ENCODE data around the gene PSME1.

PSME1 gene

DNA sequence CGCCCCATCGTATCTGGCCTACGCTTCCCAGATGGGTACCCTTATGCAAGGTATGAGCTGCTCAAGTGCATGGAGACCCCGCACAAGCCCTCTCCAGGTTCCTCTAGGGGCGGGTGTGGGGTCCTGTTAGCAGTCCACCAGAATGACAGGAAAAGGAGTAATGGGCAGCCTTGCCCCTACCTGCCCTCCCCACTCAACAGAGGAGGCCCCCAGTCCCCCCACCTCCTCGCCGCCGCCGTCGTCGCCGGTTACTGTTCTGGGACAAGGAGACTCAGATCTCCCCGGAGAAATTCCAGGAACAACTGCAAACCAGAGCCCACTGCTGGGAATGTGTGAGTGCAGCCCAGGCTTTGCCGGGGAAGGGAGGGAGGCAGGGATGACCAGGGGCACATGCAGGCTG, 41.9 kb downstream of the PSME1 start:
- no peak overlapping the region for H2AK5ac ChIP-seq (ENCODE audit: low read depth, low read length)
- no peak for DNase-seq (ENCODE audit: low spot score)

DNA sequence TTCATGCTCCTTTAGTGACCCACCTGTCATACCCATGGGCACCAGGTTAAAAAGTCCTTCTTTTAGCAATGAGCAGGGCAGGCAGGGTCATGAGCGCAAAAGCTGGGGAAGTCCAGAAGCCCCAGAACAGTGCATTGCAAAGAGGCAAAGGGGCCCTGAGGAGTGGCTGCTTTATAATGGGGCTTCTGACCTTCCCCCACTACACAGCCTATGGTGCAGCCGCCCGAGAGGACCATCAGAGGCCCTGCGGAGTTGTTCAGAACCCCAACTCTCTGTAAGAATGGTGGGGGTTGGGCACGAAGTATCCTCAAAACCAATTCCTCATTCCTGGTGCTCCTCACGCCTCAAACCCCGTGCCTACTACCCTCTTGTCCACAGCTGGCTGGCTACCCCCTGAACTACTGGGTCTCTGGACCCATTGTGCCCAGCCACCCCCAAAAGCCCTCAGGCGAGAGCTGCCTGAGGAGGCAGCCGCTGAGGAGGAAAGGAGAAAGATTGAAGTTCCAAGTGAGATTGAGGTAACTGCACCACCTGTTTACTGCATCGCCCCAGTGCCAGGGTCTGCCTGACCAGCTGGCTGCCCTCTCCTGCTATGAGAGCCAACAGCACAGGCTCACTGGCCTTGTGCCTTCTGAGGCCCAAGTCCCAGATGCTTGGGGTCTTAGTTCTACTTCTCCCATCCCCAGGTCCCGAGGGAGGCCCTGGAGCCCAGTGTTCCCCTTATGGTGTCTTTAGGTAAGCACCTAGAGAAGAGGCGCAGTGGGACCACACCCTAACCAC, 42.6 kb downstream of the PSME1 start:
- WGBS, 2 donors (ENCODE audit: extremely low coverage in 2 of 2, insufficient read length in 2 of 2, insufficient replicate concordance in 1 of 2): no CpG with 5 or more reads among the region's 12 CpGs
- Histone ChIP-seq H3K14ac (ENCODE audit: low read length) (no peak overlapping the region), H3K79me1 (ENCODE audit: low read depth, low read length) (peaks cover 5% of the 10 kb centered on the region), H3K4me1 (ENCODE audit: control insufficient read depth in 2 of 2, insufficient read depth in 1 of 2, low read depth in 1 of 2, low read length in 2 of 2) (no peaks in the 10 kb centered on the region), H2BK12ac (ENCODE audit: low read length) (no peak overlapping the region), H3K4ac (ENCODE audit: low read length) (no peak overlapping the region), H2BK5ac (ENCODE audit: low read length) (peak overlapping the region; percentile 66), H3K27ac (replicated peaks; ENCODE audit: low read length) (no peak overlapping the region), H2BK120ac (ENCODE audit: low read depth, low read length) (no peak overlapping the region), H3K36me3 (replicated peaks in 1 of 2; ENCODE audit: control insufficient read depth in 2 of 2, insufficient read depth in 2 of 2, low read length in 2 of 2) (peaks cover 65 to 69% of the 10 kb centered on the region in 2 donors), H3K4me3 (ENCODE audit: low read length in 2 of 2) (no peak overlapping the region), H3K23ac (ENCODE audit: low read depth, low read length, poor library complexity) (peak overlapping the region; percentile 43), H3K27me3 (ENCODE audit: control insufficient read depth in 3 of 3, insufficient read depth in 3 of 3, low read depth in 1 of 3, low read length in 3 of 3) (no peaks in the 10 kb centered on the region), H2AK5ac (ENCODE audit: low read depth, low read length) (no peak overlapping the region), H3K4me2 (ENCODE audit: insufficient read depth, low read length, poor library complexity, severe bottlenecking) (no peak overlapping the region), H2AFZ (ENCODE audit: low read length) (no peak overlapping the region), H3K18ac (ENCODE audit: low read length) (no peak overlapping the region), H3K9me3 (replicated peaks in 1 of 2; ENCODE audit: control insufficient read depth in 2 of 2, insufficient read depth in 1 of 2, low read depth in 1 of 2, low read length in 2 of 2) (no peaks in the 10 kb centered on the region), H3K9ac (ENCODE audit: low read depth, low read length, poor library complexity) (no peak overlapping the region), H2BK15ac (ENCODE audit: low read length) (no peak overlapping the region), H4K91ac (ENCODE audit: low read depth, low read length, poor library complexity) (no peak overlapping the region), H4K8ac (ENCODE audit: low read depth, low read length) (no peak overlapping the region)
- no peak for DNase-seq (ENCODE audit: low spot score)

More for the DNA sequence above, 41.9 kb downstream of the PSME1 start:
- Histone ChIP-seq H3K27me3 (ENCODE audit: control insufficient read depth in 3 of 3, insufficient read depth in 3 of 3, low read depth in 1 of 3, low read length in 3 of 3) (no peaks in the 10 kb centered on the region), H3K9me3 (replicated peaks in 1 of 2; ENCODE audit: control insufficient read depth in 2 of 2, insufficient read depth in 1 of 2, low read depth in 1 of 2, low read length in 2 of 2) (no peaks in the 10 kb centered on the region), H3K36me3 (replicated peaks in 1 of 2; ENCODE audit: control insufficient read depth in 2 of 2, insufficient read depth in 2 of 2, low read length in 2 of 2) (peaks cover 58 to 70% of the 10 kb centered on the region in 2 donors), H2AFZ (ENCODE audit: low read length) (no peak overlapping the region), H2BK5ac (ENCODE audit: low read length) (peak overlapping the region; percentile 39), H2BK120ac (ENCODE audit: low read depth, low read length) (no peak overlapping the region), H3K4ac (ENCODE audit: low read length) (no peak overlapping the region), H3K23ac (ENCODE audit: low read depth, low read length, poor library complexity) (no peak overlapping the region), H2BK15ac (ENCODE audit: low read length) (no peak overlapping the region), H3K4me2 (ENCODE audit: insufficient read depth, low read length, poor library complexity, severe bottlenecking) (no peak overlapping the region), H3K27ac (replicated peaks; ENCODE audit: low read length) (no peak overlapping the region), H3K4me1 (ENCODE audit: control insufficient read depth in 2 of 2, insufficient read depth in 1 of 2, low read depth in 1 of 2, low read length in 2 of 2) (peaks cover 0 to 3% of the 10 kb centered on the region in 2 donors), H3K79me1 (ENCODE audit: low read depth, low read length) (peaks cover 6% of the 10 kb centered on the region), H4K8ac (ENCODE audit: low read depth, low read length) (peak overlapping the region; percentile 17), H3K14ac (ENCODE audit: low read length) (no peak overlapping the region), H3K4me3 (ENCODE audit: low read length in 2 of 2) (no peak overlapping the region), H4K91ac (ENCODE audit: low read depth, low read length, poor library complexity) (no peak overlapping the region), H2BK12ac (ENCODE audit: low read length) (no peak overlapping the region), H3K18ac (ENCODE audit: low read length) (no peak overlapping the region), H3K9ac (ENCODE audit: low read depth, low read length, poor library complexity) (no peak overlapping the region)
- WGBS, 2 donors (ENCODE audit: extremely low coverage in 2 of 2, insufficient read length in 2 of 2, insufficient replicate concordance in 1 of 2): no CpG with 5 or more reads among the region's 14 CpGs

DNA sequence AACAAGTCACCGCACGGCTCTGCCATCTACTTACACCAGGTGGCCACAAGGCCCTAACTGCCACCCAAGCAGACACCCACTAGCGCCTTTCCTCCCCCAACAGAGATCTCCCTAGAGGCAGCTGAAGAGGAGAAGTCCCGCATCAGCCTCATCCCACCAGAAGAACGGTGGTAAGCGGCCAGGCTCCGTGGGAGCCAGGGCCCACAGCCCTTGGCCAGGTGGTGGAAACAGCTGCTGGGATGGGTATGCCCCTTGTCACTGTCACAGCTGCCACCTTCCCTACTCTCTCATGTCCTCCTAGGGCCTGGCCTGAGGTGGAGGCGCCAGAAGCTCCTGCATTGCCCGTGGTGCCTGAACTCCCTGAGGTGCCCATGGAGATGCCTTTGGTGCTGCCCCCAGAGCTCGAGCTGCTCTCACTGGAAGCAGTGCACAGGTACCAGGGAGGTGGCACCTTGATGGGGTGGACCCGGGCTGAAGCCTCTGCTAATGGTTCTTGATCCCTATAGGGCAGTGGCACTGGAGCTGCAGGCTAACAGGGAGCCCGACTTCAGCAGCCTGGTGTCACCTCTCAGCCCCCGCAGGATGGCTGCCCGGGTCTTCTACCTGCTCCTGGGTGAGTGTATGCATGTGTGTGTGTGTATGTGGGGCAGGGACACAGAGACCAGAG, 43.4 kb downstream of the PSME1 start:
- H2BK12ac ChIP-seq (ENCODE audit: low read length): no peak overlapping the region
- no peak overlapping the region for H3K27ac ChIP-seq (replicated peaks; ENCODE audit: low read length)
- H2BK120ac ChIP-seq (ENCODE audit: low read depth, low read length): no peak overlapping the region
- no peaks in the 10 kb centered on the region for H3K4me1 ChIP-seq (ENCODE audit: control insufficient read depth in 2 of 2, insufficient read depth in 1 of 2, low read depth in 1 of 2, low read length in 2 of 2)
- WGBS, 2 donors (ENCODE audit: extremely low coverage in 2 of 2, insufficient read length in 2 of 2, insufficient replicate concordance in 1 of 2): no CpG with 5 or more reads among the region's 14 CpGs
- H3K79me1 ChIP-seq (ENCODE audit: low read depth, low read length): peaks cover 5% of the 10 kb centered on the region
- no peak overlapping the region for H4K8ac ChIP-seq (ENCODE audit: low read depth, low read length)
- H3K14ac ChIP-seq (ENCODE audit: low read length): no peak overlapping the region
- H3K23ac ChIP-seq (ENCODE audit: low read depth, low read length, poor library complexity): no peak overlapping the region
- H2AK5ac ChIP-seq (ENCODE audit: low read depth, low read length): no peak overlapping the region
- no peak overlapping the region for H4K91ac ChIP-seq (ENCODE audit: low read depth, low read length, poor library complexity)
- H3K4me3 ChIP-seq (ENCODE audit: low read length in 2 of 2): no peak overlapping the region
- no peak overlapping the region for H3K9ac ChIP-seq (ENCODE audit: low read depth, low read length, poor library complexity)
- no peak overlapping the region for H2AFZ ChIP-seq (ENCODE audit: low read length)
- no peaks in the 10 kb centered on the region for H3K9me3 ChIP-seq (replicated peaks in 1 of 2; ENCODE audit: control insufficient read depth in 2 of 2, insufficient read depth in 1 of 2, low read depth in 1 of 2, low read length in 2 of 2)
- peaks cover 71 to 73% of the 10 kb centered on the region in 2 donors for H3K36me3 ChIP-seq (replicated peaks in 1 of 2; ENCODE audit: control insufficient read depth in 2 of 2, insufficient read depth in 2 of 2, low read length in 2 of 2)
- no peak overlapping the region for H2BK15ac ChIP-seq (ENCODE audit: low read length)
- DNase-seq (ENCODE audit: low spot score): no peak
- H2BK5ac ChIP-seq (ENCODE audit: low read length): peak overlapping the region; percentile 66
- H3K4me2 ChIP-seq (ENCODE audit: insufficient read depth, low read length, poor library complexity, severe bottlenecking): no peak overlapping the region
- no peak overlapping the region for H3K18ac ChIP-seq (ENCODE audit: low read length)
- H3K4ac ChIP-seq (ENCODE audit: low read length): no peak overlapping the region
- no peaks in the 10 kb centered on the region for H3K27me3 ChIP-seq (ENCODE audit: control insufficient read depth in 3 of 3, insufficient read depth in 3 of 3, low read depth in 1 of 3, low read length in 3 of 3)

All from neuronal stem cell (in vitro differentiated cells).